ENCODE results near the gene RAB31.

RAB31 gene

GRCh38 chr18:9906481-9906880, 198.4 kb downstream of the RAB31 start:
- no peak for TF ChIP-seq CTCF (IDR thresholded peaks at IDR 0.05; ENCODE audit: borderline replicate concordance, control extremely low read depth, extremely low read depth, insufficient read depth, missing control alignments)
- no peak for DNase-seq (ENCODE audit: low spot score)
- in situ Hi-C loops (cut with MboI; ENCODE audit: low sequenced_read_pairs, unreplicated experiment) = no loop called here

- DNase-seq (ENCODE audit: low spot score) = no peak
- TF ChIP-seq CTCF (IDR thresholded peaks at IDR 0.05; ENCODE audit: borderline replicate concordance, control extremely low read depth, extremely low read depth, insufficient read depth, missing control alignments) = no peak
- in situ Hi-C loops (cut with MboI; ENCODE audit: low sequenced_read_pairs, unreplicated experiment) = no loop called here
These were observed 199.8 kb downstream of the RAB31 start for GRCh38 chr18:9907867-9908266.

- TF ChIP-seq CTCF (IDR thresholded peaks at IDR 0.05; ENCODE audit: borderline replicate concordance, control extremely low read depth, extremely low read depth, insufficient read depth, missing control alignments) = no peak
- in situ Hi-C loops (cut with MboI; ENCODE audit: low sequenced_read_pairs, unreplicated experiment) = no loop called here
- no peak for DNase-seq (ENCODE audit: low spot score)
These were observed 202.0 kb downstream of the RAB31 start for GRCh38 chr18:9910071-9910470.

- DNase-seq (ENCODE audit: low spot score) = no peak
- in situ Hi-C loops (cut with MboI; ENCODE audit: low sequenced_read_pairs, unreplicated experiment) = no loop called here
- TF ChIP-seq CTCF (IDR thresholded peaks at IDR 0.05; ENCODE audit: borderline replicate concordance, control extremely low read depth, extremely low read depth, insufficient read depth, missing control alignments) = no peak
These were observed 202.6 kb downstream of the RAB31 start for GRCh38 chr18:9910661-9911060.

- DNase-seq (ENCODE audit: low spot score) = no peak
- no peak for TF ChIP-seq CTCF (IDR thresholded peaks at IDR 0.05; ENCODE audit: borderline replicate concordance, control extremely low read depth, extremely low read depth, insufficient read depth, missing control alignments)
- in situ Hi-C loops (cut with MboI; ENCODE audit: low sequenced_read_pairs, unreplicated experiment) = no loop called here
These were observed 203.1 kb downstream of the RAB31 start for GRCh38 chr18:9911226-9911625.
